ENCODE measurements around the gene FAXDC2. TPM values are rescaled to one million over a fixed set of nuclear protein-coding genes. Genes with fewer than 3 reads are reported as not detected.

FAXDC2 gene
- total and polyA plus RNA-seq, 9 of the 15 experiments (the other 6 are each of a cell fraction or from before 2014, with no cell fraction given): 2.4 to 30.0 (median 9.9) TPM

GRCh38 chr5:154820383-154820782, 30.0 kb downstream of the FAXDC2 start (continued):
- TF ChIP-seq, protein P1, sequence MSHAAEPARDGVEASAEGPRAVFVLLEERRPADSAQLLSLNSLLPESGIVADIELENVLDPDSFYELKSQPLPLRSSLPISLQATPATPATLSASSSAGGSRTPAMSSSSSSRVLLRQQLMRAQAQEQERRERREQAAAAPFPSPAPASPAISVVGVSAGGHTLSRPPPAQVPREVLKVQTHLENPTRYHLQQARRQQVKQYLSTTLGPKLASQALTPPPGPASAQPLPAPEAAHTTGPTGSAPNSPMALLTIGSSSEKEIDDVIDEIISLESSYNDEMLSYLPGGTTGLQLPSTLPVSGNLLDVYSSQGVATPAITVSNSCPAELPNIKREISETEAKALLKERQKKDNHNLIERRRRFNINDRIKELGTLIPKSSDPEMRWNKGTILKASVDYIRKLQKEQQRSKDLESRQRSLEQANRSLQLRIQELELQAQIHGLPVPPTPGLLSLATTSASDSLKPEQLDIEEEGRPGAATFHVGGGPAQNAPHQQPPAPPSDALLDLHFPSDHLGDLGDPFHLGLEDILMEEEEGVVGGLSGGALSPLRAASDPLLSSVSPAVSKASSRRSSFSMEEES (CRISPR knock-in tag; IDR thresholded peaks at IDR 0.05): no peak
- no peak for TF ChIP-seq ZNF324 (CRISPR knock-in tag; IDR thresholded peaks at IDR 0.05)
- TF ChIP-seq, protein P2, sequence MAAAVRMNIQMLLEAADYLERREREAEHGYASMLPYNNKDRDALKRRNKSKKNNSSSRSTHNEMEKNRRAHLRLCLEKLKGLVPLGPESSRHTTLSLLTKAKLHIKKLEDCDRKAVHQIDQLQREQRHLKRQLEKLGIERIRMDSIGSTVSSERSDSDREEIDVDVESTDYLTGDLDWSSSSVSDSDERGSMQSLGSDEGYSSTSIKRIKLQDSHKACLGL (CRISPR knock-in tag; IDR thresholded peaks at IDR 0.05; ENCODE audit: borderline replicate concordance, poor library complexity, severe bottlenecking): no peak
- TF ChIP-seq GTF2E2 (tag; IDR thresholded peaks at IDR 0.05): no peak
- no peak for TF ChIP-seq XRCC5 (IDR thresholded peaks at IDR 0.05; ENCODE audit: low read depth, low read length)
- TF ChIP-seq FOXA1 (IDR thresholded peaks at IDR 0.05; ENCODE audit: borderline replicate concordance): no peak
- TF ChIP-seq SRF (CRISPR knock-in tag; IDR thresholded peaks at IDR 0.05): no peak
- TF ChIP-seq DIDO1 (tag; IDR thresholded peaks at IDR 0.05; ENCODE audit: low read depth): no peak
- TF ChIP-seq PREB (CRISPR knock-in tag; IDR thresholded peaks at IDR 0.05): no peak
- no peak for TF ChIP-seq TARDBP (IDR thresholded peaks at IDR 0.05)

Measured in K562 (cell line).